Spleen (tissue), 7 donors: ENCODE data around the gene FLOT2.

Source experiments
- POLR2A ChIP-seq, 3 donors: fragments of 450-650 bp; IDR thresholded peaks; one replicate each; pipeline ENCODE4 v1.5.1; 2017; ENCODE audit warnings: antibody characterized with exemption in 3 of 3, mild to moderate bottlenecking in 1 of 3
- POLR2AphosphoS5 ChIP-seq, 3 donors: sonication (generic); formaldehyde crosslinking; IDR thresholded peaks; one replicate each; pipeline ENCODE4 v1.5.1; 2017; ENCODE audit warnings: antibody characterized with exemption in 3 of 3
- TF ChIP-seq, protein P1 (sequence below), 11 experiments: fragments of 200-600 bp in 7 of 11; fragments of 450-650 bp in 4 of 11; sonication (generic) in 4 of 11; IDR thresholded peaks in 8 of 11; conservative IDR thresholded peaks in 3 of 11; 1 replicate in 7 of 11; 2 replicates in 4 of 11; pipeline versions ENCODE4 v1.4.0 to v1.8.0; 2016 to 2021; ENCODE audit warnings: antibody characterized with exemption in 11 of 11, inconsistent platforms in 4 of 11, mild to moderate bottlenecking in 1 of 11
- donor health status: DM: no; HTN: no; CAD: no; lungs with moderate emphysema.
- donor health status: DM: no; HTN: no; CAD: no.
- donor health status: DM: no; HTN: no; CAD: no.

DNA sequence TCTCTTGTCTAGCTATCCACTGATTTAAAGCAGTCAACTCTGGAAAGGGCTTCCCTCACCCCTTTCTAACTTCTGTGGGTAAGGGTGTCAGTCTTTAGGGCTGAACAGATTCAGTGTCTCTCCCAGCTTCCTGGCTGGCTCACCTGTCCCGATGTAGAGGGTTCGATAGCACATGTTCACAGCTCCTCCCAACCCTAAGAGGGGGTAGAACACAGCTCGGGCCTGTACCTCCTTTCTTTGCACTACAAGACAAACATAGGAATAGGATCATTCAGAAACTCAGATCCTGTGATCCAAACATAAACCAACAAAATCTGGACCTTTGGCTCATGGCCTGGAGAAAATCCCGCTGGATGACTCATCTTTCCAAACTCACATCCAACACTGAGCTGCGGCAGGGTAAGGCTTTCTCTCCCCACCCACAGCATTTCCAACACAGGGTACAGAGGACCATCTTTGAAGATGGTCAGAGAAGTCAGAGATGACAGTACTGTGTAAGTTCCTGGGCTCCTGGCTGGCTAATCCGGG, 11.2 kb upstream of the FLOT2 start:
- TF ChIP-seq POLR2AphosphoS5 (IDR thresholded peaks at IDR 0.05) (no peak), POLR2A (IDR thresholded peaks at IDR 0.05) (no peak)
- TF ChIP-seq, protein P1, sequence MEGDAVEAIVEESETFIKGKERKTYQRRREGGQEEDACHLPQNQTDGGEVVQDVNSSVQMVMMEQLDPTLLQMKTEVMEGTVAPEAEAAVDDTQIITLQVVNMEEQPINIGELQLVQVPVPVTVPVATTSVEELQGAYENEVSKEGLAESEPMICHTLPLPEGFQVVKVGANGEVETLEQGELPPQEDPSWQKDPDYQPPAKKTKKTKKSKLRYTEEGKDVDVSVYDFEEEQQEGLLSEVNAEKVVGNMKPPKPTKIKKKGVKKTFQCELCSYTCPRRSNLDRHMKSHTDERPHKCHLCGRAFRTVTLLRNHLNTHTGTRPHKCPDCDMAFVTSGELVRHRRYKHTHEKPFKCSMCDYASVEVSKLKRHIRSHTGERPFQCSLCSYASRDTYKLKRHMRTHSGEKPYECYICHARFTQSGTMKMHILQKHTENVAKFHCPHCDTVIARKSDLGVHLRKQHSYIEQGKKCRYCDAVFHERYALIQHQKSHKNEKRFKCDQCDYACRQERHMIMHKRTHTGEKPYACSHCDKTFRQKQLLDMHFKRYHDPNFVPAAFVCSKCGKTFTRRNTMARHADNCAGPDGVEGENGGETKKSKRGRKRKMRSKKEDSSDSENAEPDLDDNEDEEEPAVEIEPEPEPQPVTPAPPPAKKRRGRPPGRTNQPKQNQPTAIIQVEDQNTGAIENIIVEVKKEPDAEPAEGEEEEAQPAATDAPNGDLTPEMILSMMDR (IDR thresholded peaks at IDR 0.05 in 8 of 11, conservative IDR thresholded peaks at IDR 0.05 in 3 of 11), result no peak
